OCI-LY1 (cell line): Measurements from ENCODE around the gene VGLL4.

Source experiments
- H2AFZ ChIP-seq: fragments of 200-600 bp; sonication (generic), shearing (Covaris generic); 2 replicates; pipeline ENCODE4 v1.6.0; 2014; ENCODE audit warnings: antibody characterized with exemption, mild to moderate bottlenecking, low read length
- H3F3A ChIP-seq: fragments of 200-600 bp; sonication (generic), shearing (Covaris generic); 2 replicates; pipeline ENCODE4 v1.6.0; 2014; ENCODE audit warnings: mild to moderate bottlenecking, antibody characterized with exemption, low read length, moderate library complexity; ENCODE audit not compliant: insufficient read depth
- H3K27ac ChIP-seq: fragments of 200-600 bp; sonication (generic); 2 replicates; pipeline ENCODE4 v1.5.1; 2014; ENCODE audit warnings: low read length, mixed run types, mild to moderate bottlenecking, low read depth; ENCODE audit not compliant: poor library complexity, severe bottlenecking
- H3K27me3 ChIP-seq: fragments of 200-600 bp; sonication (generic); 2 replicates; pipeline ENCODE4 v1.6.0; 2014; ENCODE audit warnings: antibody characterized with exemption, mild to moderate bottlenecking, low read length, moderate library complexity; ENCODE audit not compliant: insufficient read depth
- H3K36me3 ChIP-seq: fragments of 200-600 bp; sonication (generic); 2 replicates; pipeline ENCODE4 v1.6.1; 2014; ENCODE audit warnings: mild to moderate bottlenecking, antibody characterized with exemption, low read length, moderate library complexity, mixed read lengths; ENCODE audit not compliant: insufficient read depth
- H3K4me1 ChIP-seq: fragments of 200-600 bp; sonication (generic); 2 replicates; pipeline ENCODE4 v1.5.1; 2014; ENCODE audit warnings: mild to moderate bottlenecking, low read length, moderate library complexity; ENCODE audit not compliant: insufficient read depth, severe bottlenecking
- H3K4me2 ChIP-seq: fragments of 200-600 bp; sonication (generic), shearing (Covaris generic); 2 replicates; pipeline ENCODE4 v1.6.1; 2014; ENCODE audit warnings: low read length
- H3K4me3 ChIP-seq: fragments of 200-600 bp; sonication (generic); 2 replicates; pipeline ENCODE4 v1.5.1; 2014; ENCODE audit warnings: low read length, low read depth, mild to moderate bottlenecking, mixed read lengths; ENCODE audit not compliant: poor library complexity, severe bottlenecking
- H3K79me2 ChIP-seq: fragments of 200-600 bp; shearing (Covaris generic); 2 replicates; pipeline ENCODE4 v1.6.1; 2016; ENCODE audit warnings: mixed run types, low read length, mixed read lengths; ENCODE audit not compliant: insufficient read depth
- H3K9ac ChIP-seq: fragments of 200-600 bp; sonication (generic), shearing (Covaris generic); 2 replicates; pipeline ENCODE4 v1.6.1; 2014; ENCODE audit warnings: mild to moderate bottlenecking, low read length, mixed read lengths
- H3K9me2 ChIP-seq: fragments of 200-600 bp; sonication (generic), shearing (Covaris generic); 2 replicates; pipeline ENCODE4 v1.6.1; 2014; ENCODE audit warnings: low read depth, mild to moderate bottlenecking, low read length, mixed read lengths
- H3K9me3 ChIP-seq: fragments of 200-600 bp; shearing (Covaris generic); 2 replicates; pipeline ENCODE4 v1.6.1; 2014; ENCODE audit warnings: low read length, mixed read lengths
- H4K20me1 ChIP-seq: fragments of 200-600 bp; sonication (generic), shearing (Covaris generic); 2 replicates; pipeline ENCODE4 v1.6.0; 2016; ENCODE audit warnings: mild to moderate bottlenecking, low read length; ENCODE audit not compliant: insufficient read depth
- EZH2 ChIP-seq: fragments of 200-600 bp; sonication (generic), shearing (Covaris generic); IDR thresholded peaks from 2 replicates; pipeline ENCODE4 v1.8.0; 2017; ENCODE audit warnings: borderline replicate concordance, mixed run types, mild to moderate bottlenecking, antibody characterized with exemption, low read length, moderate library complexity, mixed read lengths
- TF ChIP-seq, protein P1 (sequence below): fragments of 200-600 bp; sonication (generic), shearing (Covaris generic); IDR thresholded peaks from 2 replicates; pipeline ENCODE4 v1.5.1; 2017; ENCODE audit warnings: mild to moderate bottlenecking, antibody characterized with exemption, low read length, moderate library complexity, mixed read lengths

The VGLL4 gene

GRCh38 chr3:11629716-11630115 is 14.0 kb downstream of the VGLL4 start:
- H3K4me2 ChIP-seq = no peak overlapping the region
- H3K9me3 ChIP-seq = no peaks in the 10 kb centered on the region
- H3K4me1 ChIP-seq = peaks cover 17% of the 10 kb centered on the region
- no peak overlapping the region for H2AFZ ChIP-seq
- TF ChIP-seq EZH2 = no peak
- TF ChIP-seq, protein P1, sequence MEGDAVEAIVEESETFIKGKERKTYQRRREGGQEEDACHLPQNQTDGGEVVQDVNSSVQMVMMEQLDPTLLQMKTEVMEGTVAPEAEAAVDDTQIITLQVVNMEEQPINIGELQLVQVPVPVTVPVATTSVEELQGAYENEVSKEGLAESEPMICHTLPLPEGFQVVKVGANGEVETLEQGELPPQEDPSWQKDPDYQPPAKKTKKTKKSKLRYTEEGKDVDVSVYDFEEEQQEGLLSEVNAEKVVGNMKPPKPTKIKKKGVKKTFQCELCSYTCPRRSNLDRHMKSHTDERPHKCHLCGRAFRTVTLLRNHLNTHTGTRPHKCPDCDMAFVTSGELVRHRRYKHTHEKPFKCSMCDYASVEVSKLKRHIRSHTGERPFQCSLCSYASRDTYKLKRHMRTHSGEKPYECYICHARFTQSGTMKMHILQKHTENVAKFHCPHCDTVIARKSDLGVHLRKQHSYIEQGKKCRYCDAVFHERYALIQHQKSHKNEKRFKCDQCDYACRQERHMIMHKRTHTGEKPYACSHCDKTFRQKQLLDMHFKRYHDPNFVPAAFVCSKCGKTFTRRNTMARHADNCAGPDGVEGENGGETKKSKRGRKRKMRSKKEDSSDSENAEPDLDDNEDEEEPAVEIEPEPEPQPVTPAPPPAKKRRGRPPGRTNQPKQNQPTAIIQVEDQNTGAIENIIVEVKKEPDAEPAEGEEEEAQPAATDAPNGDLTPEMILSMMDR = no peak
- H3K27ac ChIP-seq = no peak overlapping the region
- H3F3A ChIP-seq = no peaks in the 10 kb centered on the region
- H3K27me3 ChIP-seq = no peaks in the 10 kb centered on the region
- H3K9me2 ChIP-seq = no peaks in the 10 kb centered on the region
- no peak overlapping the region for H3K4me3 ChIP-seq
- H4K20me1 ChIP-seq = no peaks in the 10 kb centered on the region
- peaks cover 6% of the 10 kb centered on the region; the same call in 1 of the 2 replicates for H3K36me3 ChIP-seq
- H3K79me2 ChIP-seq = peaks cover 96% of the 10 kb centered on the region
- H3K9ac ChIP-seq = no peak overlapping the region

- no peak for TF ChIP-seq EZH2
- TF ChIP-seq, protein P1 = no peak
- Histone ChIP-seq H3K27ac (no peak overlapping the region), H3K9me2 (no peaks in the 10 kb centered on the region), H3K4me2 (no peak overlapping the region), H2AFZ (no peak overlapping the region), H3K4me3 (no peak overlapping the region), H3K9me3 (no peaks in the 10 kb centered on the region), H3K36me3 (peaks cover 15% of the 10 kb centered on the region), H3K79me2 (peaks cover 97% of the 10 kb centered on the region), H3K27me3 (no peaks in the 10 kb centered on the region), H3K9ac (no peak overlapping the region), H4K20me1 (no peaks in the 10 kb centered on the region), H3F3A (no peaks in the 10 kb centered on the region), H3K4me1 (peaks cover 16% of the 10 kb centered on the region)
These were observed 16.1 kb downstream of the VGLL4 start for GRCh38 chr3:11627612-11628011.

DNA sequence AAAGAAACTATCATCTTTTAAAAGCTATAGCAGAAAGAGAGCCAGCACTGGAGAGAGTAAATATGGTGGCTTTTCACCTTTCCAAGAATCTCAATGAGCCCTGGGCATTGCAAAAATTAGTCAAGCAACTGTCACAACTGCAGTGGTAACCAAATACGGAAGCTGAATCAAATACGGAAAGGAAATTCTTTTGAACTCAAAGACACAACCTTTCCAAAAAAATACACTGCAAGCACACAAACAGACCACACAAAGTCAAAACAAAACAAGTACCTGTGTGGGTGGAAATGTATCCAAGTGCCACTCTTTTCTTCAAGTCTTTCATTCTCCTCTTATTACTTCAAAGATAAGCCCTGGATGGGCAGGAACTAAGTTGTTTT is 17.6 kb downstream of the VGLL4 start:
- H4K20me1 ChIP-seq = no peaks in the 10 kb centered on the region
- no peak overlapping the region for H2AFZ ChIP-seq
- H3K27me3 ChIP-seq = no peaks in the 10 kb centered on the region
- no peak overlapping the region for H3K4me2 ChIP-seq
- no peak overlapping the region for H3K4me3 ChIP-seq
- H3K9me3 ChIP-seq = no peaks in the 10 kb centered on the region
- H3K79me2 ChIP-seq = peaks cover 97% of the 10 kb centered on the region
- peaks cover 23% of the 10 kb centered on the region for H3K36me3 ChIP-seq
- no peak overlapping the region for H3K9ac ChIP-seq
- peaks cover 31% of the 10 kb centered on the region for H3K4me1 ChIP-seq
- no peaks in the 10 kb centered on the region for H3K9me2 ChIP-seq
- TF ChIP-seq, protein P1 = no peak
- no peak for TF ChIP-seq EZH2
- no peak overlapping the region for H3K27ac ChIP-seq
- H3F3A ChIP-seq = no peaks in the 10 kb centered on the region
